IPS-18c (cell line): Measurements from ENCODE around the gene SLC38A11.
"Not testable (repeated sequence)": the region's sequence is repeated elsewhere in the genome, so short reads cannot be mapped to it uniquely, and the experiment has no call there.

Source experiments
- H3K4me3 ChIP-seq: 2 replicates; pipeline ENCODE4 v1.7.0; 2013; ENCODE audit warnings: low read depth, mild to moderate bottlenecking, low read length, moderate library complexity; ENCODE audit not compliant: insufficient read depth
- H3K9me3 ChIP-seq: one replicate; pipeline ENCODE4 v1.6.1; 2013; ENCODE audit warnings: mild to moderate bottlenecking, low read length, moderate library complexity; ENCODE audit not compliant: control insufficient read depth, insufficient read depth

Gene SLC38A11

DNA sequence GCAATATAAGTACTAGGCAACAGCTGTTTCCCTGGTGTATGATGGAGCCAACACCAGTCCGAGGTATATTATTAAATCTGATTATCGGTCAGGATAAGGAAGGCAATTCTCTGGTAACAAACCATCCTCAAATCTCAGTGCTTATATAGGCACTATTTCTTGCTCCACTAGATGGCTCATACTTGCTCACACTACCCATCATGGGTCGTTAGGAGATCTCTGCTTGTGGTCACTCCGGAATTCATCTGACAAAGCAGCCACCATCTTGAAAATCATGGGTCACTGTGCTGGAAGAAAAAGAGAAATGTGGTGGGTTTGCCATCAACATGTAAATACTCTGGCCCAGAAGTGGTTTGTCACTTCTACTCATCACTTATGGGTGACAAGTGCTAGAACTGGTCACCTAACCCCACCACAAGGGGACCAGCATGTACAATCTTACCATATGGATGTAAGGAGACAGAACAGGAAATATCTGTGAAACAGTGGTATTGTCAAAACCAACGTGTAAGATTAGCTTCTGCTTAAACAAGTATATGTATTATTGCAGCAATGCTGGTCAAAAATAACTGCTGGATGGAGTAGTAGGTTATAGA lies 21.6 kb upstream of the SLC38A11 start:
- H3K4me3 ChIP-seq, H3K9me3 ChIP-seq: not testable (repeated sequence)

DNA sequence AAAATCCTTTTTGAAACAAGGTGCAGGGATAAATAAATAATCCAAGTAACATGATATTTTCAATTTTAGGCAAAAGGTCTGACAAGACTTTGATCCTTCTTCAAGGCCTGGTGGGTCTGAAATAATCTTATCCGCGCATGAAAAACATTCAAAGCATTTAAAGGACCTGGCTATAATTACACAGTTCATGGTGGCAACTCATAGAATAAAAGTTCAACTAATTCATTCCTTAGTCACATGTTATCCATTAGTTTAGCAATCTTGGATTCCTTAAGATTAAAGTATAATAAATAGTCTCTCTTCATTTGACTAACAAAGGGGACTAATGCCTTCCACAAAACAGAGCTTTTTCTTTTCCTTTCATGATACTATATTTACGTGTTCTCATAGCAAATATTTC lies 21.0 kb upstream of the SLC38A11 start:
- Histone ChIP-seq H3K9me3 (no peaks in the 10 kb centered on the region), H3K4me3 (no peak overlapping the region)

DNA sequence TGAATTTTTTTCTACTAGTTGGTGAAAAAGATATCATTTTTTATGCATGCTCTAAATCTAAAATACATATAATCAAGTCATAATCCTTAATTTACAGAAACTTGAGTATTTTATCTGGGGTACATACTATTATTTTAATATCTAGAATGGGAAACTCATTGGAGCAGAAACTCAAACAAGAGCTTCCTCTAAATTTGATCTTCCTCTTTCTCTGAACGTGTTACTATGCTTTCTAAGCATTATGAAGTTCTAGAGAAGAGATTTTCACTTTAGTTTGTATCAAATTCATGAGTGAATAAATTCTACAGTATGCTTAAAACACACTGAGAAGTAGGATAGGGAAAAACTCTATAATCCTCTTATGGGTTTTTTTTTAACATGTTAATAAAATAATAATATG lies 20.6 kb upstream of the SLC38A11 start:
- Histone ChIP-seq H3K4me3 (no peak overlapping the region), H3K9me3 (no peaks in the 10 kb centered on the region)

DNA sequence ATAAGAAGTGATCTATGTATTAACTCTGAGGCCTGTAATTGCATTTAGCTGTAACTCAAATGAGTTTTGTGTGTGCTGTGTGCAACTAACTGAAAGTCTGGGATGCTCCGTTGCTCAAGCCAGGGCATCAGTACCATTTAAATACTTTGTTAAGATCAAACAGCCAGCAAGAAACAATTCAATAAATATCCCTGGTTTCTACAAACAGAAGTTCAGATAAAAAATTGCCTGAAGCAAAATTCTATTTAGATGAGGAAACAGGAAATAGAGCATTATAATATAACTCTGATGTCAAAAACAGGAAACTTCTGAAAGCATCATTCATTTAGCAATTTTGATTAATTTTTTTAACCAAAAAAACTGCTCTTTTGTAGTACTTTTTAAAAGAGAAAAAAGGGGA lies 18.9 kb upstream of the SLC38A11 start:
- H3K9me3 ChIP-seq, result no peaks in the 10 kb centered on the region
- no peak overlapping the region for H3K4me3 ChIP-seq

- no peak overlapping the region for H3K4me3 ChIP-seq
Observed at GRCh38 chr2:164972216-164972615, 16.9 kb upstream of the SLC38A11 start.

DNA sequence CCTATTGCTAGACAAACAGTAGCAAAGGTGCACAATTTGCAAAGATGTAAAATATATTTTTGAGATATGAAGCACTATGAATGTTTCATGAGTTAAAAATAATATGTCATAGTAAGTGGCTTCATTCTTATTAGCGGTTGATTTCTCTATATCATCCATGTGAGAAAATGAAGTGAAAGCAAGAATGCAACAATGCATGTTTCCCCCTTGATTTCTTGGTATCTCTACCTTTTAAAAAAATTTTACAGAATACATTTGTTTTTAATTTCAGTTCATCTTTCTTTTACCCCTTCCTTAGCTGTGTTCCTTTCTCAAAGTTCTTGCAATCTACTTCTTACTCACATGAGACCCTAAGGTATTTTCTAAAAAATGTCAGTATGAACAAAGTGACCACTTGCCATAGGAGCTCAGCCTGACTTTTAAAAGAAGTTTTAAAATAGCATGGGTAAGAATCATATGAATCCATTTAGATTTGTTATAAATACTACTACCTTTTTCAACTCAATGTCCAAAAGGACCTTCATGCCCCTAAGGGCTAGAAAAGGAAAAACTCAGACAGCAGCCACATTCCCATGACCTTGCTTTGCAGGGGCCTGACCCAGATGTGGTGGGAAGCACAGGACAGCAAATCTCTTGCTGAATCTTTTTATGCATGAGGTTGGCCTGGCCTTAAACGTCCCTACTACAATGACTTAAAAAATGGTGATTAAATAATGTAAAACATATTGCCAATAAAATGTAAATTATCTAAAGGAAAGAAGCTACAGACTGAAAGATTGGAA lies 14.8 kb upstream of the SLC38A11 start:
- Histone ChIP-seq H3K4me3 (no peak overlapping the region), H3K9me3 (no peaks in the 10 kb centered on the region)

More at GRCh38 chr2:164972216-164972615, 16.9 kb upstream of the SLC38A11 start:
- no peaks in the 10 kb centered on the region for H3K9me3 ChIP-seq

GRCh38 chr2:164967781-164968228 lies 12.5 kb upstream of the SLC38A11 start:
- Histone ChIP-seq H3K4me3 (no peak overlapping the region), H3K9me3 (no peaks in the 10 kb centered on the region)

- Histone ChIP-seq H3K4me3 (no peak overlapping the region), H3K9me3 (no peaks in the 10 kb centered on the region)
Observed at GRCh38 chr2:164967361-164967760, 12.0 kb upstream of the SLC38A11 start.

DNA sequence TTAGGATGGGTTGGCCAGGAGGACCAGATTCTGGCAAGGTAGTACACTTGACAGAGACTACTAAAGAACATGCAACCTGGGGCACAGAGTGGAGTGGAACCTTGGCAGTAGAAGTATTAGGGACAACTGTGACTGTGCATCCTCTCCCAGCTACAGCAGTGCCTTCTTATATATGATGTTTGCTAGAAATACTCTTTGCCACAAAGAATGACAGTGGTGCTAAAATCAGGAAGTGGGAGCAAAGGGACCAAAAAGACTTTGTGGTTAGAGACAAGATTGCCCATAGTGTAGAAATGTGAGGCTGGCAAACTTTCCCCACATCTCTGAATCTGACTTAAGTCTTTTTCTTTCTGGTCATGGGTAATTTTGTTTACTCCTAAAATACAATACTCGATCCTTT lies 9.4 kb upstream of the SLC38A11 start:
- Histone ChIP-seq H3K4me3 (no peak overlapping the region), H3K9me3 (no peaks in the 10 kb centered on the region)

DNA sequence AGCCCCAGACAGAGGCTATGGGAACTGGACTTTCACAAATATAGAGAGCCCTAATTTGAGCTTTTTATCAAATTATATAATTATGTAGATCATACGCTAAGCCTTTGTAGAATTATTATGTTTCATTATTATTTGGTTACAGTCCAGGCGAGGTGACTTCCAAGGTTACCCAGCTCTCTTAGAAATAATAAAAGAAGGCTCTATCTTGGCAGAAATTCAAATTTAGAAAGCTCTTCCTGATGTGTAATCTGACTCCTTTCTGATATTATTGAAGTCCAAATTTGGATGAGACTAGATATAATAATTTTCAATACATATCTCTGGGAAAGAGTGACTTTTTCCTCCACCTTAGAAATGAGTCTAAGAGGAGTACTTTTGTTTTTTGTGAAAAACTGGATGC lies 4.8 kb upstream of the SLC38A11 start:
- Histone ChIP-seq H3K9me3 (no peaks in the 10 kb centered on the region), H3K4me3 (no peak overlapping the region)

- Histone ChIP-seq H3K4me3 (no peak overlapping the region), H3K9me3 (no peaks in the 10 kb centered on the region)
Observed at GRCh38 chr2:164954186-164954585, 1.1 kb downstream of the SLC38A11 start.

- Histone ChIP-seq H3K9me3 (no peaks in the 10 kb centered on the region), H3K4me3 (no peak overlapping the region)
Observed at GRCh38 chr2:164953279-164953678, 2.0 kb downstream of the SLC38A11 start.

DNA sequence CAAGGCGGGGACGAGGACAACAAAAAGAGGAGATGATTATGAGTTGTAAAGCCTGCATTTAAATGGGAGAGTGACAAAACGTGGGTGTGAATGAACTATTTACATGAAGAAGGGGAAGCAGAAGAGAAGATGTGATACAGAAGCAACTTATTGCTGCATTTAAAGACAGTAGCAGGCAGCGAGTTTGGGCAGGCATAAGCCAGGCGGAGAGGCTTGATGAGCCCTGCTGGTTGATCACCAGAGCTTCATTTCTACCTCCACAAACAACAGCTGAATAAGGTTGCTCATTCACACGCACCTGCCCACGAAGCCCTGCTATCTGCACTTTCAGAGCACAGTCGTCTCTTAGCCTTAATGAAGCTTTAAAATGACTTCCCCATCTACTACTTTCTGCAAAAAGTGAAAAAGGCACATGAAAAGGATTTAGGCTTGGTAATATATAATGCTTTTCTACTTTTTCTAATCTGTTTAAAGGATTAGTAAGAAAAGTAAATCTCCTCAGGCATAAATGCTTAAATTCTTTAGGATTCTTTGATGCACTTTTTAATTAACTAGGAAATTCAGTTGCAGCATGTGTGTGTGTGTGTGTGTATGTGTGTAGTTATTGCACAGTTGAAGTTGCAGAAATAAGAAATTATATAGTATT lies 3.1 kb downstream of the SLC38A11 start:
- no peaks in the 10 kb centered on the region for H3K9me3 ChIP-seq
- no peak overlapping the region for H3K4me3 ChIP-seq

GRCh38 chr2:164948540-164948939 lies 6.8 kb downstream of the SLC38A11 start:
- Histone ChIP-seq H3K4me3 (no peak overlapping the region), H3K9me3 (no peaks in the 10 kb centered on the region)

GRCh38 chr2:164947281-164947680 lies 8.0 kb downstream of the SLC38A11 start:
- H3K9me3 ChIP-seq, result no peaks in the 10 kb centered on the region
- no peak overlapping the region for H3K4me3 ChIP-seq

- Histone ChIP-seq H3K4me3 (no peak overlapping the region), H3K9me3 (no peaks in the 10 kb centered on the region)
Observed at GRCh38 chr2:164943289-164943688, 12.0 kb downstream of the SLC38A11 start.

- Histone ChIP-seq H3K9me3 (no peaks in the 10 kb centered on the region), H3K4me3 (no peak overlapping the region)
Observed at GRCh38 chr2:164937864-164938401, 17.4 kb downstream of the SLC38A11 start.
